Breast epithelium (tissue), 3 donors: ENCODE results near the gene GPX1.
"Not testable (repeated sequence)": the region's sequence is repeated elsewhere in the genome, so short reads cannot be mapped to it uniquely, and the experiment has no call there.

Source experiments
- CTCF ChIP-seq, 3 donors: fragments of 450-650 bp; IDR thresholded peaks; one replicate each; pipeline ENCODE4 v1.5.1; 2016 to 2017; ENCODE audit warnings: antibody characterized with exemption in 3 of 3, mild to moderate bottlenecking in 3 of 3, moderate library complexity in 3 of 3
- POLR2A ChIP-seq: fragments of 450-650 bp; IDR thresholded peaks from one replicate; pipeline ENCODE4 v1.6.1; 2016; ENCODE audit warnings: antibody characterized with exemption, mild to moderate bottlenecking, moderate library complexity
- POLR2AphosphoS5 ChIP-seq, 3 donors: sonication (generic); formaldehyde crosslinking; IDR thresholded peaks; one replicate each; pipeline ENCODE4 v1.6.1; 2017; ENCODE audit warnings: antibody characterized with exemption in 3 of 3

GRCh38 chr3:49391310-49391709 lies 33.2 kb upstream of the GPX1 start:
- TF ChIP-seq CTCF (IDR thresholded peaks at IDR 0.05); POLR2A; POLR2AphosphoS5 (IDR thresholded peaks at IDR 0.05): not testable (repeated sequence)
